Measurements from ENCODE around the gene LEMD3.

The LEMD3 gene

GRCh38 chr12:65257986-65258385 is 88.6 kb downstream of the LEMD3 start:
- Histone ChIP-seq H3K36me3 (ENCODE audit: insufficient read depth, low read length) (no peaks in the 10 kb centered on the region), H3K27ac (ENCODE audit: low read depth, low read length) (no peak overlapping the region), H3K27me3 (ENCODE audit: insufficient read depth, low read length) (no peaks in the 10 kb centered on the region), H2AFZ (ENCODE audit: low read length, unreplicated experiment) (no peak overlapping the region), H3K79me2 (ENCODE audit: control insufficient read depth, insufficient read depth, low read length, unreplicated experiment) (no peaks in the 10 kb centered on the region), H3K4me3 (ENCODE audit: low read depth, low read length) (no peak overlapping the region), H3K4me1 (ENCODE audit: control insufficient read depth, insufficient read depth, low read length, unreplicated experiment) (no peaks in the 10 kb centered on the region)

GRCh38 chr12:65259501-65259900 is 90.1 kb downstream of the LEMD3 start:
- Histone ChIP-seq H2AFZ (ENCODE audit: low read length, unreplicated experiment) (no peak overlapping the region), H3K36me3 (ENCODE audit: insufficient read depth, low read length) (no peaks in the 10 kb centered on the region), H3K79me2 (ENCODE audit: control insufficient read depth, insufficient read depth, low read length, unreplicated experiment) (no peaks in the 10 kb centered on the region), H3K4me3 (ENCODE audit: low read depth, low read length) (no peak overlapping the region), H3K27ac (ENCODE audit: low read depth, low read length) (no peak overlapping the region), H3K4me1 (ENCODE audit: control insufficient read depth, insufficient read depth, low read length, unreplicated experiment) (no peaks in the 10 kb centered on the region), H3K27me3 (ENCODE audit: insufficient read depth, low read length) (no peaks in the 10 kb centered on the region)

- H3K27ac ChIP-seq (ENCODE audit: low read depth, low read length): no peak overlapping the region
- H3K79me2 ChIP-seq (ENCODE audit: control insufficient read depth, insufficient read depth, low read length, unreplicated experiment): no peaks in the 10 kb centered on the region
- H3K36me3 ChIP-seq (ENCODE audit: insufficient read depth, low read length): no peaks in the 10 kb centered on the region
- no peak overlapping the region for H2AFZ ChIP-seq (ENCODE audit: low read length, unreplicated experiment)
- no peaks in the 10 kb centered on the region for H3K27me3 ChIP-seq (ENCODE audit: insufficient read depth, low read length)
- H3K4me1 ChIP-seq (ENCODE audit: control insufficient read depth, insufficient read depth, low read length, unreplicated experiment): no peaks in the 10 kb centered on the region
- no peak overlapping the region for H3K4me3 ChIP-seq (ENCODE audit: low read depth, low read length)
Observed at GRCh38 chr12:65263777-65264176, 94.4 kb downstream of the LEMD3 start.

- H3K4me3 ChIP-seq (ENCODE audit: low read depth, low read length): no peak overlapping the region
- no peak overlapping the region for H3K27ac ChIP-seq (ENCODE audit: low read depth, low read length)
- H2AFZ ChIP-seq (ENCODE audit: low read length, unreplicated experiment): no peak overlapping the region
- H3K36me3 ChIP-seq (ENCODE audit: insufficient read depth, low read length): no peaks in the 10 kb centered on the region
- peaks cover 13% of the 10 kb centered on the region for H3K4me1 ChIP-seq (ENCODE audit: control insufficient read depth, insufficient read depth, low read length, unreplicated experiment)
- H3K27me3 ChIP-seq (ENCODE audit: insufficient read depth, low read length): no peaks in the 10 kb centered on the region
- H3K79me2 ChIP-seq (ENCODE audit: control insufficient read depth, insufficient read depth, low read length, unreplicated experiment): no peaks in the 10 kb centered on the region
Observed at GRCh38 chr12:65266408-65266807, 97.0 kb downstream of the LEMD3 start.

- H3K4me3 ChIP-seq (ENCODE audit: low read depth, low read length): no peak overlapping the region
- no peaks in the 10 kb centered on the region for H3K79me2 ChIP-seq (ENCODE audit: control insufficient read depth, insufficient read depth, low read length, unreplicated experiment)
- H2AFZ ChIP-seq (ENCODE audit: low read length, unreplicated experiment): no peak overlapping the region
- no peak overlapping the region for H3K27ac ChIP-seq (ENCODE audit: low read depth, low read length)
- H3K27me3 ChIP-seq (ENCODE audit: insufficient read depth, low read length): no peaks in the 10 kb centered on the region
- peaks cover 13% of the 10 kb centered on the region for H3K4me1 ChIP-seq (ENCODE audit: control insufficient read depth, insufficient read depth, low read length, unreplicated experiment)
- no peaks in the 10 kb centered on the region for H3K36me3 ChIP-seq (ENCODE audit: insufficient read depth, low read length)
Observed at GRCh38 chr12:65269603-65270002, 100.2 kb downstream of the LEMD3 start.

- Histone ChIP-seq H3K36me3 (ENCODE audit: insufficient read depth, low read length) (no peaks in the 10 kb centered on the region), H3K4me1 (ENCODE audit: control insufficient read depth, insufficient read depth, low read length, unreplicated experiment) (peaks cover 7% of the 10 kb centered on the region), H3K27me3 (ENCODE audit: insufficient read depth, low read length) (no peaks in the 10 kb centered on the region), H2AFZ (ENCODE audit: low read length, unreplicated experiment) (no peak overlapping the region), H3K79me2 (ENCODE audit: control insufficient read depth, insufficient read depth, low read length, unreplicated experiment) (peaks cover 7% of the 10 kb centered on the region), H3K27ac (ENCODE audit: low read depth, low read length) (no peak overlapping the region), H3K4me3 (ENCODE audit: low read depth, low read length) (no peak overlapping the region)
Observed at GRCh38 chr12:65274602-65275272, 105.4 kb downstream of the LEMD3 start.

- no peak overlapping the region for H3K4me3 ChIP-seq (ENCODE audit: low read depth, low read length)
- H3K27me3 ChIP-seq (ENCODE audit: insufficient read depth, low read length): no peaks in the 10 kb centered on the region
- no peak overlapping the region for H2AFZ ChIP-seq (ENCODE audit: low read length, unreplicated experiment)
- H3K4me1 ChIP-seq (ENCODE audit: control insufficient read depth, insufficient read depth, low read length, unreplicated experiment): no peaks in the 10 kb centered on the region
- H3K36me3 ChIP-seq (ENCODE audit: insufficient read depth, low read length): no peaks in the 10 kb centered on the region
- no peak overlapping the region for H3K27ac ChIP-seq (ENCODE audit: low read depth, low read length)
- H3K79me2 ChIP-seq (ENCODE audit: control insufficient read depth, insufficient read depth, low read length, unreplicated experiment): peaks cover 16% of the 10 kb centered on the region
Observed at GRCh38 chr12:65275627-65276026, 106.2 kb downstream of the LEMD3 start.

GRCh38 chr12:65276916-65277530 is 107.6 kb downstream of the LEMD3 start:
- Histone ChIP-seq H3K79me2 (ENCODE audit: control insufficient read depth, insufficient read depth, low read length, unreplicated experiment) (peaks cover 29% of the 10 kb centered on the region), H3K4me1 (ENCODE audit: control insufficient read depth, insufficient read depth, low read length, unreplicated experiment) (peaks cover 13% of the 10 kb centered on the region), H3K4me3 (ENCODE audit: low read depth, low read length) (no peak overlapping the region), H3K36me3 (ENCODE audit: insufficient read depth, low read length) (no peaks in the 10 kb centered on the region), H2AFZ (ENCODE audit: low read length, unreplicated experiment) (no peak overlapping the region), H3K27ac (ENCODE audit: low read depth, low read length) (no peak overlapping the region), H3K27me3 (ENCODE audit: insufficient read depth, low read length) (no peaks in the 10 kb centered on the region)

- H3K36me3 ChIP-seq (ENCODE audit: insufficient read depth, low read length): no peaks in the 10 kb centered on the region
- H3K27ac ChIP-seq (ENCODE audit: low read depth, low read length): no peak overlapping the region
- peak overlapping the region; percentile 97 for H3K4me3 ChIP-seq (ENCODE audit: low read depth, low read length)
- H3K4me1 ChIP-seq (ENCODE audit: control insufficient read depth, insufficient read depth, low read length, unreplicated experiment): peaks cover 18% of the 10 kb centered on the region
- no peaks in the 10 kb centered on the region for H3K27me3 ChIP-seq (ENCODE audit: insufficient read depth, low read length)
- peak overlapping the region; percentile 67 for H2AFZ ChIP-seq (ENCODE audit: low read length, unreplicated experiment)
- H3K79me2 ChIP-seq (ENCODE audit: control insufficient read depth, insufficient read depth, low read length, unreplicated experiment): peaks cover 40% of the 10 kb centered on the region
Observed at GRCh38 chr12:65277994-65278575, 108.7 kb downstream of the LEMD3 start.

GRCh38 chr12:65278576-65279368 is 109.4 kb downstream of the LEMD3 start, which contains the start of gene MSRB3:
Gene MSRB3 (plus strand): TSS chr12:65278683. CDS start chr12:65308580, 29,897 bp downstream.
- Histone ChIP-seq H3K36me3 (ENCODE audit: insufficient read depth, low read length) (no peaks in the 10 kb centered on the region), H3K79me2 (ENCODE audit: control insufficient read depth, insufficient read depth, low read length, unreplicated experiment) (peaks cover 46% of the 10 kb centered on the region), H3K27ac (ENCODE audit: low read depth, low read length) (peak within 1 kb of the TSS; percentile 54), H2AFZ (ENCODE audit: low read length, unreplicated experiment) (peak within 1 kb of the TSS; percentile 96), H3K27me3 (ENCODE audit: insufficient read depth, low read length) (no peaks in the 10 kb centered on the region), H3K4me3 (ENCODE audit: low read depth, low read length) (peak within 1 kb of the TSS; percentile 97), H3K4me1 (ENCODE audit: control insufficient read depth, insufficient read depth, low read length, unreplicated experiment) (peaks cover 18% of the 10 kb centered on the region)

Measured in ACC112 (cell line).